CD8-positive, alpha-beta memory T cell (primary cell): ENCODE data around the gene THRB. TPM values are rescaled to one million over a fixed set of nuclear protein-coding genes. Genes with fewer than 3 reads are reported as not detected.

Experiments used
- CTCF ChIA-PET: fragments of 350-600 bp; sonication (Branson Sonifier 250); formaldehyde crosslinking; loops from one replicate; lab custom pipeline; 2021; ENCODE audit warnings: antibody characterized with exemption; lab: Charles Lee
- POLR2A ChIA-PET: fragments of 350-600 bp; sonication (Branson Sonifier 250); formaldehyde crosslinking; loops from one replicate; lab custom pipeline; 2021; ENCODE audit warnings: antibody characterized with exemption; lab: Charles Lee
- DNase-seq, 5 donors: peaks; one replicate each; pipeline versions ENCODE4 v3.0.0 to v3.0.0-alpha.2; 2020 to 2022; ENCODE audit warnings: mixed read lengths in 1 of 5
- H3K27ac ChIP-seq: one replicate; pipeline ENCODE4 v1.7.0; 2013; ENCODE audit warnings: low read depth, mild to moderate bottlenecking, low read length, moderate library complexity
- H3K27me3 ChIP-seq: 2 replicates; pipeline ENCODE4 v1.7.0; 2013; ENCODE audit warnings: low read length, mild to moderate bottlenecking; ENCODE audit not compliant: insufficient read depth, poor library complexity, severe bottlenecking
- H3K36me3 ChIP-seq: 2 replicates; pipeline ENCODE4 v1.7.0; 2013; ENCODE audit warnings: mild to moderate bottlenecking, low read length, moderate library complexity; ENCODE audit not compliant: insufficient read depth
- H3K4me1 ChIP-seq: 2 replicates; pipeline ENCODE4 v1.7.0; 2013; ENCODE audit warnings: mild to moderate bottlenecking, low read length, moderate library complexity; ENCODE audit not compliant: insufficient read depth
- H3K4me3 ChIP-seq: 2 replicates; pipeline ENCODE4 v1.7.0; 2013; ENCODE audit warnings: mild to moderate bottlenecking, low read length
- H3K9me3 ChIP-seq: 2 replicates; pipeline ENCODE4 v1.7.0; 2013; ENCODE audit warnings: mild to moderate bottlenecking, low read length
- H3K27ac Mint-ChIP-seq, 8 donors: one replicate each; pipeline ENCODE4 v1.8.0; 2020 to 2021; ENCODE audit warnings: mixed read lengths in 8 of 8, mild to moderate bottlenecking in 6 of 8, inconsistent platforms in 3 of 8, moderate library complexity in 3 of 8
- H3K27me3 Mint-ChIP-seq, 2 donors: one replicate each; pipeline ENCODE4 v1.8.0; 2020 to 2021; ENCODE audit warnings: mixed read lengths in 2 of 2, mild to moderate bottlenecking in 1 of 2, moderate library complexity in 1 of 2
- H3K36me3 Mint-ChIP-seq, 3 donors: one replicate each; pipeline ENCODE4 v1.8.0; 2020 to 2021; ENCODE audit warnings: mixed read lengths in 3 of 3, inconsistent platforms in 1 of 3, mild to moderate bottlenecking in 1 of 3
- H3K4me1 Mint-ChIP-seq, 3 donors: one replicate each; pipeline ENCODE4 v1.8.0; 2020 to 2021; ENCODE audit warnings: mixed read lengths in 3 of 3, inconsistent platforms in 1 of 3, mild to moderate bottlenecking in 1 of 3
- H3K4me3 Mint-ChIP-seq, 7 donors: one replicate each; pipeline ENCODE4 v1.8.0; 2020 to 2021; ENCODE audit warnings: mixed read lengths in 7 of 7, mild to moderate bottlenecking in 6 of 7, moderate library complexity in 4 of 7, inconsistent platforms in 2 of 7
- H3K9me3 Mint-ChIP-seq, 5 donors: one replicate each; pipeline ENCODE4 v1.8.0; 2020 to 2022; ENCODE audit warnings: mixed read lengths in 5 of 5, mild to moderate bottlenecking in 3 of 5, moderate library complexity in 2 of 5, inconsistent platforms in 1 of 5
- polyA plus RNA-seq: library from polyadenylated mRNA; unstranded; fragments of 300-500 nt; fragmentation: Illumina TruSeq; gene quantifications from one replicate; pipeline ENCODE4 v1.2.3, GENCODE V29; 2021
- total RNA-seq, 2 experiments: library from RNA; stranded (reverse); gene quantifications; one replicate each; pipeline ENCODE4 v1.2.3, GENCODE V29; 2021

The THRB gene
- total and polyA plus RNA-seq, 3 experiments from 2014 or later, result not detected

DNA sequence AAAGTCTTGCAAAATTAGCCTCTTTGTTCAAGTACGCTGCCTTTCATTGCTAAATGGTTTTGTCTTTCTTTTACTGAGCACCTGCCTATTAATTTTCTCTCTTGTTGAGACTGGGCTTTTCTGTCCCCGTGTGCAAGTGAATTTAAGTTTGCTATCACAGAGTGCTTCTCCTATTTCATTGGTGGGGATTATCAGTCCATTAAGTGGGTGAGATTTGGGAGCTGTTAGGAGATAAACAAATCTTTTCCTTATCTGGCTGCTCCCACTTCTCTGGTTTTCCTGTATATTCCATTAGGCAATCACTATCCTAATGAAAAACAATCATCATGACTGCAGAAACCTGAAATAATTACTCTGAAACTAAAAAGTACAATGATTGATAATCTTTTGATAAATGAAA is 295.4 kb downstream of the THRB start:
- Histone ChIP-seq H3K4me3 (no peak overlapping the region), H3K27me3 (no peaks in the 10 kb centered on the region), H3K4me1 (no peaks in the 10 kb centered on the region), H3K9me3 (no peaks in the 10 kb centered on the region), H3K27ac (no peak overlapping the region), H3K36me3 (no peaks in the 10 kb centered on the region)
- H3K4me1 Mint-ChIP-seq, result no peaks in the 10 kb centered on the region
- H3K9me3 Mint-ChIP-seq, result peaks cover 0 to 3% (median 0%) of the 10 kb centered on the region in 5 donors
- ChIA-PET CTCF (no interaction called here), POLR2A (no interaction called here)
- no peak overlapping the region for H3K27ac Mint-ChIP-seq
- no peaks in the 10 kb centered on the region for H3K36me3 Mint-ChIP-seq
- no peak overlapping the region for H3K4me3 Mint-ChIP-seq
- H3K27me3 Mint-ChIP-seq, result peaks cover 2 to 14% of the 10 kb centered on the region in 2 donors
- DNase-seq, result no peak

DNA sequence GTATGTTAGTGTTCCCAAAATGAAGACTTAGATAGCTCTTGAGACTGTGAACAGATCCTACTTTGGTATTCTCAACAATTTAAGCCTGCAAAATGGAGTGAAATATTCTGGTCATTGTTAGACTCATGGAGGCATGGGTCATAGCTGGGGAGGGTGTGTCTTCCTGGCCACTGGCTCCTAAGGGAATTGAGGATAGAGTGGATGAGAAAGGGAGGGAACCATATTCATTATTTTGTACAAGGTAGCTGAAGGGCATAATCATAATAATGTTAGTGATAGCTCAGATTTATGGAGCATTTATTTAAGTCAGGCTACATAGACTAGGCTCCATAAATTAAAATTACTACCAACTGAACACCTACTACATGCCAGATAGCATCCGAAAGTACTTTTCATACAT is 295.9 kb downstream of the THRB start:
- Histone ChIP-seq H3K4me3 (no peak overlapping the region), H3K27ac (no peak overlapping the region), H3K27me3 (no peaks in the 10 kb centered on the region), H3K36me3 (no peaks in the 10 kb centered on the region), H3K9me3 (no peaks in the 10 kb centered on the region), H3K4me1 (no peaks in the 10 kb centered on the region)
- no peak for DNase-seq
- Mint-ChIP-seq H3K9me3 (peaks cover 0 to 3% (median 0%) of the 10 kb centered on the region in 5 donors), H3K27me3 (peaks cover 4 to 14% of the 10 kb centered on the region in 2 donors), H3K36me3 (no peaks in the 10 kb centered on the region), H3K4me3 (no peak overlapping the region), H3K27ac (no peak overlapping the region), H3K4me1 (no peaks in the 10 kb centered on the region)
- ChIA-PET CTCF (no interaction called here), POLR2A (no interaction called here)

DNA sequence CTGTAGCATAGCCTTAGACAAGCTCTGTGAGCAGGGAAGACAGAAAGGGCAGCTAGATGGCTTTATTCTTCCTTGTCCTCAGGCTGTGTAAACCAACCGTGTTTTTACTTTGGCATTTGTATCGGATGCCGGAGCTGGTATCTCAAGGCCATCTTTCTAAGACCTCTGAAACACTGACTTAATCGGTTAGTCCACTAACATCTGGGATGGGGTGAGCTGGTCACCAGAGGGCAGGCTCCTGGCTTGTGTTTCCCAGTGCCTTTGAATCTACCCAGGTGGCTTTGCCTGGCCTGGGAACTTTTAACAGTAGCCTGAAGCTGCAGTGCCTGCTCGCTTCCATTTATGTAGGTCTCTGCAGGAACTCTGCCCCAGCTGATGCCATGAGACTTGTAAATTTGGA is 296.8 kb downstream of the THRB start:
- Mint-ChIP-seq H3K27ac (no peak overlapping the region), H3K27me3 (peaks cover 4 to 14% of the 10 kb centered on the region in 2 donors), H3K4me1 (no peaks in the 10 kb centered on the region), H3K4me3 (no peak overlapping the region), H3K9me3 (peaks cover 0 to 3% (median 0%) of the 10 kb centered on the region in 5 donors), H3K36me3 (no peaks in the 10 kb centered on the region)
- ChIA-PET CTCF (no interaction called here), POLR2A (no interaction called here)
- Histone ChIP-seq H3K4me1 (no peaks in the 10 kb centered on the region), H3K4me3 (no peak overlapping the region), H3K27me3 (no peaks in the 10 kb centered on the region), H3K36me3 (no peaks in the 10 kb centered on the region), H3K27ac (no peak overlapping the region), H3K9me3 (no peaks in the 10 kb centered on the region)
- no peak for DNase-seq

DNA sequence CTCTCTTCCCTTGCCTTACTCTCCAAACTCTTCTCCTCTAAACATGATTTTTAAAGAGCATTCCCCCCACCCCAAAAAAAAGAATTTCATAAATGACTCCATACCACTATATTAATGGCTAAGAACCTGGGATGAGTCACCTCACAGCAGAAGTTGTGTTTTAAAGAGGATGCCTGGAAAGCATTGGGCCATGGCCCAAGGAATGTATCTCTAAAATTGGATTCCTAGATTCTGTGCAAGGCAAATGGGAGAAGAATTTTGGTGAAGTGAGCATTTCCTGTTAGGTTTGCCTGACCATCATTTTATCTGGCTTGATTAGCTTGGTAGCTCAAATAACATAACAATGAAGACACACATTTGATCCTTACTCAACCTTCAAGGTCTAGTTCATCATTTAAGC is 298.1 kb downstream of the THRB start:
- no peaks in the 10 kb centered on the region for H3K36me3 Mint-ChIP-seq
- ChIA-PET POLR2A (no interaction called here), CTCF (no interaction called here)
- H3K27me3 Mint-ChIP-seq, result peaks cover 2 to 14% of the 10 kb centered on the region in 2 donors
- Histone ChIP-seq H3K27me3 (no peaks in the 10 kb centered on the region), H3K36me3 (no peaks in the 10 kb centered on the region), H3K27ac (no peak overlapping the region), H3K4me3 (no peak overlapping the region), H3K4me1 (no peaks in the 10 kb centered on the region), H3K9me3 (no peaks in the 10 kb centered on the region)
- H3K4me3 Mint-ChIP-seq, result no peak overlapping the region
- no peaks in the 10 kb centered on the region for H3K4me1 Mint-ChIP-seq
- H3K27ac Mint-ChIP-seq, result no peak overlapping the region
- no peak for DNase-seq
- no peaks in the 10 kb centered on the region for H3K9me3 Mint-ChIP-seq

DNA sequence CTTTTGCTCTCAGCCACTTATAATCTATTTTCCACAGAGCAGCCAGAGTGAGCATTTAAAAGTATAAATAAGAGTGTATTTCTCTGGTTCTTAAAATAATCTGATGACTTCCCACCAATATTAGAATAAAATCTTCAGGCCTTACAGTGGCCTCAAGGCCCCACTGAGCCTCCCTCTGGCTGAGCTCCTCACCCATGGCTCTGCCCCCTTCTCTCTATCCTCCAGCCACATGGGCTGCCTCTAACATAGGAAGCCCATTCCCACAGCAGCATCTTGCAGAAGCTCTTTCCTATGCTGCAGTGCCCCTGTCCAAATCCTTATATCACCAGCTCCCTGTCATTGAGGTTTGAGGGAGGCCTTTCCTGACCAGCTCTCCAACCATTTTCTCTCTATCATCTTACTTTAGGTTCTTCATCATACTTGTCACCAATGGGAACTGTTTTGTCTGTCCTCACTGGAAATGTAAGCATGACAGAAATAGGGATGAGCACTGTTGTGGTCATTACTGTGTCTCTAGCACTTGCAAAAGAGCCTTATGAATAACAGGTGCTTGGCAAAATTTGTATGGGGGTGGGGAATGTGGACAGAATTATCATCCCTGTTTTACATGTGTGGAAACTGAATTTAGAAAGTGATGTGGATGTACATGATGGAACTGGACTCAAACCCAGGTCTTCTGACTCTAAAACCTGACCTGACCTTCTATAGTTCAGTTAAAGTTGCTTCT is 299.0 kb downstream of the THRB start:
- H3K9me3 ChIP-seq, result no peaks in the 10 kb centered on the region
- no peaks in the 10 kb centered on the region for H3K27me3 ChIP-seq
- no peak overlapping the region for H3K27ac ChIP-seq
- H3K4me3 Mint-ChIP-seq, result no peak overlapping the region
- peaks cover 2 to 9% of the 10 kb centered on the region in 2 donors for H3K27me3 Mint-ChIP-seq
- no peaks in the 10 kb centered on the region for H3K4me1 ChIP-seq
- H3K36me3 ChIP-seq, result no peaks in the 10 kb centered on the region
- CTCF ChIA-PET, result no interaction called here
- no peak overlapping the region for H3K27ac Mint-ChIP-seq
- H3K4me1 Mint-ChIP-seq, result no peaks in the 10 kb centered on the region
- DNase-seq, result no peak
- POLR2A ChIA-PET, result no interaction called here
- H3K9me3 Mint-ChIP-seq, result no peaks in the 10 kb centered on the region
- no peak overlapping the region for H3K4me3 ChIP-seq
- no peaks in the 10 kb centered on the region for H3K36me3 Mint-ChIP-seq

DNA sequence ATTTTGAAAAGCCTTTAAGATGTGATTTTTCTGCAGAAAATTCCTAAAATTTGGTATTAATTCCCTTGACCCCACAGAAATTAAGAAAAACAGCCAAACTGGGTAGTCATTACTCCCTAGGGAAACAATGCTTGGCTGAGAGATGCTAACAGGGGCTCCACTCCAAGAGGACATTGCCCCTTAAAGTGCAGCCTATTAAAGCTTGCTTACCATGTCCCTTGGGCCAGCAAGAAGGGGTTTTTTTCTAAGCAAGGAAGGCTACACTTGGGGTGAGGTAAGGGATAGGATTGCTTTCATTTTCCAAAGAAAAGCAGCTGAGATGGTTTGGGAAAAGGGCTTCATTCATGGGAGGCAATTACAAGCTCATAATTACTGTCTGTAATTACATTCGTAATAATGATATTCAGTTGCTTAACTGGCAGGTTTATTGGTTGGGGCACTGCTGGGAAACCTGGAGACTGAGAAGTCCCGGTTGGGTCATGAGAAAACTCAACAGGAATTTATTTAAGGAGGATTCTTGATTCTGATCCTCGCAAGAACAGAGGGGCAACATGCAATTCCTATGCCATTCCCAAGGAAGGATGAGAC is 302.1 kb downstream of the THRB start:
- Mint-ChIP-seq H3K4me3 (no peak overlapping the region), H3K4me1 (no peaks in the 10 kb centered on the region), H3K27ac (no peak overlapping the region), H3K27me3 (peaks cover 2 to 6% of the 10 kb centered on the region in 2 donors), H3K9me3 (no peaks in the 10 kb centered on the region), H3K36me3 (no peaks in the 10 kb centered on the region)
- CTCF ChIA-PET, result no interaction called here
- H3K4me3 ChIP-seq, result no peak overlapping the region
- POLR2A ChIA-PET, result no interaction called here
- DNase-seq, result no peak
- H3K27me3 ChIP-seq, result no peaks in the 10 kb centered on the region
- H3K36me3 ChIP-seq, result no peaks in the 10 kb centered on the region
- H3K9me3 ChIP-seq, result no peaks in the 10 kb centered on the region
- H3K4me1 ChIP-seq, result no peaks in the 10 kb centered on the region
- H3K27ac ChIP-seq, result no peak overlapping the region

DNA sequence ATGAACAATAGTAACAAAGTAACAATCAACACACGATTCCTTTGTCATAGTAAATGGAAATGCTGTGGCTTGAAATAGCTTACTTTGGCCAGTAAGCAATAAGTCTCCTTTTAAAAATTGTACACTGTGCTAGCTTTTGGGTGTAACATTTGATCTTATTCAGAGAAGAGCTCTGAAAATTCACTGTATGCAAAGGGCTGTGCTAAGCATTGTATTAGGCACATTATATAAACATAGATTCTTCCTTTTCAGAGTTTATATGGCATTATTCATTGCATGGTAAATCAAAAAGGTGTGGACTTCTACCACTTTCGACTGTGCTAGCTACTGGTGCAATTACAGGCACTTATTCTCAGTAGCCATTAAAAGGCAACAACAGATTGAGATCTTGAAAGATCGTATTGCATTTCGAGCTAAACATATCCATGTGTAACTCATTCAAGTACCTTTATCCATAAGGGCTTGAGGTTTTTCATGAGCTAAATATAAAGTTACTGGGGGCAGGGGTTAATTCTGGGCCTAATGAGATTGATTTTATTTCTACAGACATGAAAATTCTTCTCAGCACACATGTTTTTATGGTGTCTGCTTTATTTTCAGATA is 302.7 kb downstream of the THRB start:
- H3K27me3 Mint-ChIP-seq, result peaks cover 2 to 6% of the 10 kb centered on the region in 2 donors
- POLR2A ChIA-PET, result no interaction called here

DNA sequence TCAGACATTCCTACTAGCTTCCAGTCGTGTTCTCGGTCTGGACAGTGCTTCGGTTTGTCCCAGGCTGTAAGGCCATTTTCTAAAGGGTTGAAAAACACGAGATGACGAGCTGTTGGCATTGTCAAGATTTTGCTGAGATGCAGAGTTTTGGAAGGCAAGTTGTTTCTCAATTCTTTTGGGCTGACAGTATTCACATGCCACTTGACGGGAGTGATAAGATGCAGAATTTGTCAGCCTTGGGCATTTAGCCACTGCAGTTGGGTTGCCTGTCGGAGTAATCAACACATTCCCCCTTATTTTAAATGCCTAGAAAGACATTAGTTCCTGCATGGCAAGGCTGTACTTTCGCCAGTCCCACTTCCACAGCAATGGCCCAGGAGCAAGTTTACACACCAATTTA is 304.4 kb downstream of the THRB start:
- no peak overlapping the region for H3K4me3 Mint-ChIP-seq
- CTCF ChIA-PET, result no interaction called here
- no peaks in the 10 kb centered on the region for H3K36me3 Mint-ChIP-seq

More for the DNA sequence above, 302.7 kb downstream of the THRB start:
- Histone ChIP-seq H3K4me1 (no peaks in the 10 kb centered on the region), H3K9me3 (no peaks in the 10 kb centered on the region), H3K36me3 (no peaks in the 10 kb centered on the region), H3K27ac (no peak overlapping the region), H3K4me3 (no peak overlapping the region), H3K27me3 (no peaks in the 10 kb centered on the region)
- Mint-ChIP-seq H3K36me3 (no peaks in the 10 kb centered on the region), H3K9me3 (no peaks in the 10 kb centered on the region), H3K4me3 (no peak overlapping the region), H3K27ac (no peak overlapping the region), H3K4me1 (no peaks in the 10 kb centered on the region)
- CTCF ChIA-PET, result no interaction called here
- no peak for DNase-seq

More for the DNA sequence above, 304.4 kb downstream of the THRB start:
- no peak overlapping the region for H3K4me3 ChIP-seq
- no peak overlapping the region for H3K27ac ChIP-seq
- H3K4me1 ChIP-seq, result no peaks in the 10 kb centered on the region
- POLR2A ChIA-PET, result no interaction called here
- H3K9me3 ChIP-seq, result no peaks in the 10 kb centered on the region
- no peaks in the 10 kb centered on the region for H3K4me1 Mint-ChIP-seq
- peaks cover 0 to 2% (median 0%) of the 10 kb centered on the region in 5 donors for H3K9me3 Mint-ChIP-seq
- no peaks in the 10 kb centered on the region for H3K27me3 ChIP-seq
- no peak overlapping the region for H3K27ac Mint-ChIP-seq
- no peaks in the 10 kb centered on the region for H3K36me3 ChIP-seq
- DNase-seq, result no peak
- peaks cover 6% of the 10 kb centered on the region in 2 donors for H3K27me3 Mint-ChIP-seq
